ENCODE data around the gene UACA. TPM values are rescaled to one million over a fixed set of nuclear protein-coding genes. Genes with fewer than 3 reads are reported as not detected.

UACA gene
- polyA plus RNA-seq, 1 of the 3 experiments (the other 2 are of a cell fraction): 35.9 TPM

GRCh38 chr15:70650567-70651302 is 112.6 kb downstream of the UACA start:
- no peaks in the 10 kb centered on the region for H3K79me2 ChIP-seq (ENCODE audit: insufficient read depth)
- no peak overlapping the region for H3K4me3 ChIP-seq (ENCODE audit: low read depth in 2 of 2, low read length in 1 of 2)
- H3K9me3 ChIP-seq: no peaks in the 10 kb centered on the region
- no peak overlapping the region for H3K9ac ChIP-seq
- H3K27me3 ChIP-seq (ENCODE audit: insufficient read depth): no peaks in the 10 kb centered on the region
- H3K27ac ChIP-seq (ENCODE audit: low read depth in 2 of 2, low read length in 1 of 2): no peak overlapping the region
- TF ChIP-seq TCF12 (IDR thresholded peaks at IDR 0.05) (no peak), SMC3 (IDR thresholded peaks at IDR 0.05; ENCODE audit: low read depth, low read length) (no peak), RCOR1 (IDR thresholded peaks at IDR 0.05; ENCODE audit: low read length) (no peak), RAD21 (IDR thresholded peaks at IDR 0.05; ENCODE audit: low read length) (no peak)
- peaks cover 54% of the 10 kb centered on the region for H3F3A ChIP-seq (replicated peaks; ENCODE audit: insufficient read depth)
- H4K20me1 ChIP-seq (ENCODE audit: insufficient read depth): no peaks in the 10 kb centered on the region
- ChIA-PET POLR2A (no interaction called here), CTCF (interaction anchor here (0.6 to 1.3 kb wide), 5 partner anchors 14 to 177 kb away, joined by 3 to 4 read pairs (median 4); no protein-coding TSS in a partner anchor)
- DNase-seq: no peak
- H3K36me3 ChIP-seq (replicated peaks in 1 of 2; ENCODE audit: control insufficient read depth in 1 of 2, insufficient read depth in 2 of 2, low read length in 1 of 2): peaks cover 16 to 39% of the 10 kb centered on the region in 2 experiments
- H2AFZ ChIP-seq (ENCODE audit: low read depth): no peak overlapping the region
- WGBS (ENCODE audit: low lambda C conversion rate): 98% methylated on average over 10 of the region's 10 CpGs
- H3K9me2 ChIP-seq: no peaks in the 10 kb centered on the region
- H3K4me1 ChIP-seq (ENCODE audit: control insufficient read depth in 1 of 2, insufficient read depth in 2 of 2, low read depth in 1 of 2, low read length in 1 of 2): no peaks in the 10 kb centered on the region
- no peak overlapping the region for H3K4me2 ChIP-seq

GRCh38 chr15:70647396-70647795 is 116.0 kb downstream of the UACA start:
- WGBS (ENCODE audit: low lambda C conversion rate): 88% methylated on average over 1 of the region's 1 CpG
- Histone ChIP-seq H3F3A (replicated peaks; ENCODE audit: insufficient read depth) (peaks cover 40% of the 10 kb centered on the region), H3K9me3 (no peaks in the 10 kb centered on the region), H2AFZ (ENCODE audit: low read depth) (no peak overlapping the region), H3K36me3 (replicated peaks in 1 of 2; ENCODE audit: control insufficient read depth in 1 of 2, insufficient read depth in 2 of 2, low read length in 1 of 2) (peaks cover 0 to 15% of the 10 kb centered on the region in 2 experiments), H4K20me1 (ENCODE audit: insufficient read depth) (no peaks in the 10 kb centered on the region), H3K9ac (no peak overlapping the region), H3K4me1 (ENCODE audit: control insufficient read depth in 1 of 2, insufficient read depth in 2 of 2, low read depth in 1 of 2, low read length in 1 of 2) (no peaks in the 10 kb centered on the region), H3K4me3 (ENCODE audit: low read depth in 2 of 2, low read length in 1 of 2) (no peak overlapping the region), H3K27me3 (ENCODE audit: insufficient read depth) (no peaks in the 10 kb centered on the region), H3K4me2 (no peak overlapping the region), H3K27ac (ENCODE audit: low read depth in 2 of 2, low read length in 1 of 2) (no peak overlapping the region), H3K79me2 (ENCODE audit: insufficient read depth) (no peaks in the 10 kb centered on the region), H3K9me2 (no peaks in the 10 kb centered on the region)
- POLR2A ChIA-PET: no interaction called here
- CTCF ChIA-PET: no interaction called here
- DNase-seq: no peak
- TF ChIP-seq EZH2phosphoT487 (IDR thresholded peaks at IDR 0.05; ENCODE audit: borderline replicate concordance, low read depth): no peak
- TF ChIP-seq RAD21 (IDR thresholded peaks at IDR 0.05; ENCODE audit: low read length): no peak
- TF ChIP-seq EP300 (IDR thresholded peaks at IDR 0.05; ENCODE audit: borderline replicate concordance in 1 of 2, low read depth in 1 of 2, low read length in 1 of 2): no peak
- TF ChIP-seq RXRA (IDR thresholded peaks at IDR 0.05; ENCODE audit: borderline replicate concordance, low read depth): no peak
- no peak for TF ChIP-seq MAX (IDR thresholded peaks at IDR 0.05; ENCODE audit: low read depth)
- TF ChIP-seq GABPA (IDR thresholded peaks at IDR 0.05; ENCODE audit: low read depth): no peak
- TF ChIP-seq, protein P1, sequence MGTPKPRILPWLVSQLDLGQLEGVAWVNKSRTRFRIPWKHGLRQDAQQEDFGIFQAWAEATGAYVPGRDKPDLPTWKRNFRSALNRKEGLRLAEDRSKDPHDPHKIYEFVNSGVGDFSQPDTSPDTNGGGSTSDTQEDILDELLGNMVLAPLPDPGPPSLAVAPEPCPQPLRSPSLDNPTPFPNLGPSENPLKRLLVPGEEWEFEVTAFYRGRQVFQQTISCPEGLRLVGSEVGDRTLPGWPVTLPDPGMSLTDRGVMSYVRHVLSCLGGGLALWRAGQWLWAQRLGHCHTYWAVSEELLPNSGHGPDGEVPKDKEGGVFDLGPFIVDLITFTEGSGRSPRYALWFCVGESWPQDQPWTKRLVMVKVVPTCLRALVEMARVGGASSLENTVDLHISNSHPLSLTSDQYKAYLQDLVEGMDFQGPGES (IDR thresholded peaks at IDR 0.05; ENCODE audit: low read depth, low read length): no peak
- no peak for TF ChIP-seq ZBTB33 (IDR thresholded peaks at IDR 0.05; ENCODE audit: borderline replicate concordance, low read depth)
- no peak for TF ChIP-seq FOXJ3 (CRISPR knock-in tag; IDR thresholded peaks at IDR 0.05)
- TF ChIP-seq TEAD4 (IDR thresholded peaks at IDR 0.05; ENCODE audit: borderline replicate concordance, insufficient read depth): no peak
- no peak for TF ChIP-seq JUND (IDR thresholded peaks at IDR 0.05)
- no peak for TF ChIP-seq YY1 (IDR thresholded peaks at IDR 0.05; ENCODE audit: low read depth)
- TF ChIP-seq MEF2A (IDR thresholded peaks at IDR 0.05; ENCODE audit: borderline replicate concordance, low read depth): no peak

Data from SK-N-SH (cell line).